HepG2 (cell line): ENCODE results near the gene FBXO44. TPM values are rescaled to one million over a fixed set of nuclear protein-coding genes. Genes with fewer than 3 reads are reported as not detected.
A peak's percentile ranks its signal among the peaks of the same experiment; 100 is the strongest.

Source experiments
- E2F5 ChIP-seq: sonication (generic); formaldehyde crosslinking; conservative IDR thresholded peaks from 2 replicates; pipeline ENCODE4 v1.4.0; 2020; ENCODE audit warnings: missing genetic modification reagents
- EEA1 ChIP-seq: sonication (generic); formaldehyde crosslinking; IDR thresholded peaks from 2 replicates; pipeline ENCODE4 v1.5.1; 2020; ENCODE audit warnings: mild to moderate bottlenecking, missing genetic modification reagents, borderline replicate concordance
- EP300 ChIP-seq, 3 experiments: sonication (generic) in 1 of 3; formaldehyde crosslinking in 1 of 3; IDR thresholded peaks; 2 replicates each; pipeline versions ENCODE4 v1.5.1 to v1.6.1; 2011 to 2020; ENCODE audit warnings: low read depth in 2 of 3, low read length in 2 of 3, borderline replicate concordance in 1 of 3, improper control_type of control experiment in 1 of 3, mild to moderate bottlenecking in 1 of 3, missing genetic modification reagents in 1 of 3, moderate library complexity in 1 of 3
- ETV5 ChIP-seq: IDR thresholded peaks from 2 replicates; pipeline ENCODE4 v1.6.1; 2018; ENCODE audit warnings: missing biosample characterization, missing genetic modification reagents, inconsistent platforms, borderline replicate concordance
- HOXA3 ChIP-seq: sonication (generic); formaldehyde crosslinking; IDR thresholded peaks from 2 replicates; pipeline ENCODE4 v1.5.0; 2020; ENCODE audit warnings: missing genetic modification reagents
- LRRFIP1 ChIP-seq: sonication (generic); formaldehyde crosslinking; conservative IDR thresholded peaks from 2 replicates; pipeline ENCODE4 v1.4.0; 2020; ENCODE audit warnings: missing genetic modification reagents
- MIXL1 ChIP-seq: IDR thresholded peaks from 2 replicates; pipeline ENCODE4 v1.6.1; 2016
- MTA1 ChIP-seq: sonication (generic); formaldehyde crosslinking; IDR thresholded peaks from 2 replicates; pipeline ENCODE4 v1.4.0; 2020; ENCODE audit warnings: missing genetic modification reagents, mild to moderate bottlenecking, borderline replicate concordance
- NCOA2 ChIP-seq: sonication (generic); formaldehyde crosslinking; IDR thresholded peaks from 2 replicates; pipeline ENCODE4 v1.8.0; 2022; ENCODE audit warnings: inconsistent platforms
- NCOA5 ChIP-seq: sonication (generic); formaldehyde crosslinking; IDR thresholded peaks from 2 replicates; pipeline ENCODE4 v1.4.0; 2020; ENCODE audit warnings: missing genetic modification reagents
- PITX1 ChIP-seq: sonication (generic); formaldehyde crosslinking; IDR thresholded peaks from 2 replicates; pipeline ENCODE4 v1.5.1; 2020; ENCODE audit warnings: mild to moderate bottlenecking, missing genetic modification reagents
- PLSCR1 ChIP-seq: sonication (generic); formaldehyde crosslinking; IDR thresholded peaks from 2 replicates; pipeline ENCODE4 v1.5.0; 2020; ENCODE audit warnings: missing genetic modification reagents, mild to moderate bottlenecking, borderline replicate concordance
- PRPF4 ChIP-seq: fragments of 200-400 bp; formaldehyde crosslinking; IDR thresholded peaks from 2 replicates; pipeline ENCODE4 v1.6.1; 2016; ENCODE audit warnings: low read length, low read depth; ENCODE audit not compliant: poor library complexity, severe bottlenecking
- RBAK ChIP-seq: sonication (generic); formaldehyde crosslinking; IDR thresholded peaks from 2 replicates; pipeline ENCODE4 v1.5.1; 2020; ENCODE audit warnings: mild to moderate bottlenecking, missing genetic modification reagents
- RFX1 ChIP-seq: fragments of 450-650 bp; IDR thresholded peaks from 2 replicates; pipeline ENCODE4 v1.6.1; 2017
- SKI ChIP-seq: fragments of 450-650 bp; IDR thresholded peaks from one replicate; pipeline ENCODE4 v1.6.1; 2018; ENCODE audit warnings: mild to moderate bottlenecking; ENCODE audit not compliant: partially characterized antibody
- SUZ12 ChIP-seq: fragments of 150-350 bp; IDR thresholded peaks from 2 replicates; pipeline ENCODE4 v1.6.1; 2014; ENCODE audit warnings: low read depth, low read length
- TMF1 ChIP-seq: sonication (generic); formaldehyde crosslinking; IDR thresholded peaks from 2 replicates; pipeline ENCODE4 v1.8.1; 2022; ENCODE audit warnings: low read depth, missing genetic modification reagents
- ZBTB37 ChIP-seq: sonication (generic); formaldehyde crosslinking; IDR thresholded peaks from 2 replicates; pipeline ENCODE4 v1.4.0; 2020; ENCODE audit warnings: mild to moderate bottlenecking, missing genetic modification reagents
- ZBTB7B ChIP-seq: sonication (generic); formaldehyde crosslinking; IDR thresholded peaks from 2 replicates; pipeline ENCODE4 v1.4.0; 2020; ENCODE audit warnings: missing genetic modification reagents
- ZFP37 ChIP-seq: sonication (generic); formaldehyde crosslinking; IDR thresholded peaks from 2 replicates; pipeline ENCODE4 v1.4.0; 2020; ENCODE audit warnings: missing genetic modification reagents, borderline replicate concordance
- ZNF431 ChIP-seq: sonication (generic); formaldehyde crosslinking; IDR thresholded peaks from 2 replicates; pipeline ENCODE4 v1.9.0; 2022; ENCODE audit warnings: missing genetic modification reagents, low read depth, mild to moderate bottlenecking, borderline replicate concordance
- ZNF564 ChIP-seq: sonication (generic); formaldehyde crosslinking; IDR thresholded peaks from 2 replicates; pipeline ENCODE4 v1.8.1; 2023; ENCODE audit warnings: mild to moderate bottlenecking, missing genetic modification reagents
- ZNF598 ChIP-seq: sonication (generic); formaldehyde crosslinking; IDR thresholded peaks from 2 replicates; pipeline ENCODE4 v1.5.1; 2020; ENCODE audit warnings: mild to moderate bottlenecking, missing genetic modification reagents, borderline replicate concordance
- ZNF629 ChIP-seq: sonication (generic); formaldehyde crosslinking; conservative IDR thresholded peaks from 2 replicates; pipeline ENCODE4 v1.5.0; 2020; ENCODE audit warnings: missing genetic modification reagents
- polyA plus RNA-seq, 8 experiments: library from polyadenylated mRNA; depleted of rRNA in 3 of 8; stranded (reverse) in 7 of 8; unstranded in 1 of 8; fragments of >200 nt; fragmentation: Illumina TruSeq in 4 of 8; extraction: Trizol in 4 of 8; gene quantifications; 2 replicates each; pipeline versions ENCODE4 v1.2.1 to v1.2.3, GENCODE V29; 2011 to 2016; ENCODE audit warnings: low read depth in 4 of 8, missing spikeins in 1 of 8, mixed read lengths in 1 of 8; ENCODE audit not compliant: insufficient read depth in 1 of 8
- total RNA-seq, 5 experiments: library from RNA; depleted of rRNA; stranded (reverse); fragments of >200 nt; fragmentation: Illumina TruSeq; extraction: Trizol; gene quantifications; 2 replicates each; pipeline ENCODE4 v1.2.3, GENCODE V29; 2016; ENCODE audit warnings: low read depth in 1 of 5

Gene FBXO44
- total and polyA plus RNA-seq, 2 of the 13 experiments (the other 11 are each of a cell fraction or from before 2014, with no cell fraction given): 22.4 to 27.9 TPM

- peak in 1 of 2 experiments; percentile 67; a peak in 2 of 4 replicates for TF ChIP-seq EP300 (IDR thresholded peaks at IDR 0.05; ENCODE audit: low read depth in 2 of 2, low read length in 2 of 2)
- no peak for TF ChIP-seq EP300 (CRISPR knock-in tag; IDR thresholded peaks at IDR 0.05; ENCODE audit: borderline replicate concordance)
- no peak for TF ChIP-seq PLSCR1 (CRISPR knock-in tag)
- no peak for TF ChIP-seq E2F5 (CRISPR knock-in tag)
- TF ChIP-seq MTA1: peak; percentile 75
- no peak for TF ChIP-seq SUZ12
- TF ChIP-seq PRPF4: no peak
- peak; percentile 78 for TF ChIP-seq HOXA3 (CRISPR knock-in tag)
- TF ChIP-seq RFX1: no peak
- TF ChIP-seq MIXL1 (CRISPR knock-in tag): 0 out of 2 replicates have a peak, but pooled peaks have one; percentile 19
- TF ChIP-seq ZBTB7B (CRISPR knock-in tag): peak; percentile 43; the same call in 1 of the 2 replicates
- peak; percentile 57; the same call in 1 of the 2 replicates for TF ChIP-seq ZNF629 (CRISPR knock-in tag)
- TF ChIP-seq TMF1 (CRISPR knock-in tag): no peak
- TF ChIP-seq ZNF564: peak; percentile 40; the same call in 1 of the 2 replicates
- no peak for TF ChIP-seq ZBTB37 (CRISPR knock-in tag)
- 0 out of 2 replicates have a peak, but pooled peaks have one; percentile 56 for TF ChIP-seq ZFP37 (CRISPR knock-in tag)
- peak; percentile 29; the same call in 1 of the 2 replicates for TF ChIP-seq ZNF431 (CRISPR knock-in tag)
- TF ChIP-seq PITX1: peak; percentile 90
- peak; percentile 27 for TF ChIP-seq SKI
- no peak for TF ChIP-seq LRRFIP1 (CRISPR knock-in tag)
- peak; percentile 60 for TF ChIP-seq NCOA2 (CRISPR knock-in tag)
- 0 out of 2 replicates have a peak, but pooled peaks have one; percentile 22 for TF ChIP-seq ZNF598 (CRISPR knock-in tag)
- TF ChIP-seq NCOA5: no peak
- TF ChIP-seq EEA1 (CRISPR knock-in tag): no peak
- no peak for TF ChIP-seq ETV5 (CRISPR knock-in tag)
- no peak for TF ChIP-seq RBAK
Measured at GRCh38 chr1:11671544-11672286, 17.0 kb downstream of the FBXO44 start (continued).
